ENCODE results near the gene OSBPL5.

GRCh38 chr11:3104961-3105790 is 59.9 kb downstream of the OSBPL5 start:
- TF ChIP-seq CTCF (IDR thresholded peaks at IDR 0.05), result no peak
- no peak for TF ChIP-seq POLR2A (IDR thresholded peaks at IDR 0.05)
